ENCODE measurements around the gene ADGRG2.

The ADGRG2 gene

DNA sequence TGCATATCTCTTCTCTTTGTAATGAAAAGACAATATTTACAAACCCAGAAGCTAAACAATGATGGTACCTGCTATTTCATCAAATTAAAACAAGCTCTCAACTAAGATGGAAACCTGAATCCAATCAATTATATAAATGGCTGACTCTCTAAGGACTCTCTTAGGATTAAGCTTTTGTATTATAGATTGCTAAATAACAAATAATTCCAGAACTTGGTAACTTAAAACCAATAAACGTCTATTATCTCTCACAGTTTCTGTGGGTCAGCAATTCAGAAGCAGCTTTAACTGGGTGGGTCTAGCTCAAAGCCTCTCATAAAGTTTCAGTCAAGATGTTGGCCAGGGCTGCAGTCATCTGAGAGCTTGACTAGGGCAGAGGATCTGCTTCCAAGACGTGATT is 150.8 kb downstream of the ADGRG2 start:
- no peak for TF ChIP-seq GATA1 (IDR thresholded peaks at IDR 0.05; ENCODE audit: low read depth, low read length)
- no peak for TF ChIP-seq POLR2A (IDR thresholded peaks at IDR 0.05; ENCODE audit: low read length)
- no peak for DNase-seq

DNA sequence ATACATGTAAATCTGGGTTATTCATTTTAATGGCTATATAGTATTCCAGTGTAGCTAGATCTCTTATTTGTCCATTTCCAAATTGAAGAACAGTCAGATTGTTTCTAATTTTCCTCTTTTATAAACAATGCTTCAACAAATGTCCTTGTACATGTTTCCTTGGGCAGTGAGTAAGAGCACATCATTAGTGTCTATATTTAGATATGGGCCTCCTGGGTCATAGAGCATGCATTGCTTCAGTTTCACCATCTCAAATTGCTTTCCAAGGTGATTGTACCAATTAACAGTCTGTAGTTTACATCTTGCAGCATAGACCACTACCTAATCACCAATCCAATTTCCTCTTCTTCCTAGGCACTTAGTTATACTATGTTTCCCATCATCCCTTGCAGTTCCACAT is 151.8 kb downstream of the ADGRG2 start:
- TF ChIP-seq GATA1 (IDR thresholded peaks at IDR 0.05; ENCODE audit: low read depth, low read length) (no peak), POLR2A (IDR thresholded peaks at IDR 0.05; ENCODE audit: low read length) (no peak)
- no peak for DNase-seq

DNA sequence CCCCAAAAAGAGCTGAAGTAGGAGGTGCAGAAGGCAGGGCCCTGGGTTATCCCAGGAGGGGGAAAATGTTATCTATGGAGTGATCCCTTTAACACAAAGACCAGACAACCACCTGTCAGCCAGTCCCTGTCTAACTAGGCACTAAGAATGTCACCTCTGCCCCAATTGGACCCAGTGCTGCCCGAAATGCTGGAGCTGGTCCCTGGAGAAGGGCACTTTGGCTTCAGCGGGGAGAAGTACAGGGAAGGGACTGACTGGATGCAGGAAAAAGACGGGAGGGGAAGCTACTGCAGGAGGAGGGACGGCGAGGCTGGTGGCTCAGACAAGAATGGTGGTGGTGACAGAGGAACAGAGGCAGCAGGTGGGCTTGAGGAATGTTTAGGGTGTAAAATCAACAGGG is 155.6 kb downstream of the ADGRG2 start:
- TF ChIP-seq GATA1 (IDR thresholded peaks at IDR 0.05; ENCODE audit: low read depth, low read length) (no peak), POLR2A (IDR thresholded peaks at IDR 0.05; ENCODE audit: low read length) (no peak)

DNA sequence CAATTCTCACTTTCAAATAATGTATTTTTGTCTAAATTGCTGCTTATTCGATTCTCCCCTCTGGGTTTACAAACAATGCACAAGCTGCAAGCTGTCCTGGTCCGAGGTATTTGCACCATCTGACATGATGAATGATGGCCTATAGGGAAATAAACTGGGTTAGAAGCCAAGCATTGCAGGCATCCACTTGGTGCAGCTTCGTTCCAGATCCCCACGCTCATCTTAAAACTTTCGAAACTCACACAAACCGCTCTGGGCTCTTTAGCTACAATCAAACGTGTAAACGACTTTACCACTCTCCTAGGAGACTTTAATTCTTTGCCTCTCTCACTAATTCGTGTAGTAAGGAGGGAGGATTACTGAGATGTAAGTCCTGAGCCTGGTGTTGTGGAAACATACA is 157.4 kb downstream of the ADGRG2 start:
- no peak for TF ChIP-seq GATA1 (IDR thresholded peaks at IDR 0.05; ENCODE audit: low read depth, low read length)
- TF ChIP-seq POLR2A (IDR thresholded peaks at IDR 0.05; ENCODE audit: low read length), result no peak
- DNase-seq, result no peak

More for the DNA sequence above, 155.6 kb downstream of the ADGRG2 start:
- DNase-seq, result no peak

DNA sequence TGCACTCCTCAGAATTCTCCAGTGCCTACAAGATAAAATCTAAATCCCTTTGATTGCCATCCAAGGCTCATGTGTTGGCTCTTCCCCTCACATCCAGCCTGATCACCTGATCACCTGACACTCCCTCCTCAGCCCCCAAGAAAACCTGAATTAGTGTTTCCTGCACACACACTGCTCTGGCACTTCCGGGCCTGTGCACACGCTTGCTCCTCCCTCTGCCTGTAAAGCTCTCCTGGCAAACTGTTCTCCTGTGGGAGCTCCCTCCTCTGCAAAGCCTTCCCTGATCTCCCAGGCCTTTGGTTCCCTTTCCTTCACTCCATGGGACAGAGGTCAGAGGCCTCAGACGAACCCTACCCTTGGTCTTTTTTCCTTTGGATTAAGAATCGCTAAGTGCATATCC is 158.2 kb downstream of the ADGRG2 start:
- TF ChIP-seq GATA1 (IDR thresholded peaks at IDR 0.05; ENCODE audit: low read depth, low read length) (no peak), POLR2A (IDR thresholded peaks at IDR 0.05; ENCODE audit: low read length) (no peak)
- DNase-seq, result no peak

DNA sequence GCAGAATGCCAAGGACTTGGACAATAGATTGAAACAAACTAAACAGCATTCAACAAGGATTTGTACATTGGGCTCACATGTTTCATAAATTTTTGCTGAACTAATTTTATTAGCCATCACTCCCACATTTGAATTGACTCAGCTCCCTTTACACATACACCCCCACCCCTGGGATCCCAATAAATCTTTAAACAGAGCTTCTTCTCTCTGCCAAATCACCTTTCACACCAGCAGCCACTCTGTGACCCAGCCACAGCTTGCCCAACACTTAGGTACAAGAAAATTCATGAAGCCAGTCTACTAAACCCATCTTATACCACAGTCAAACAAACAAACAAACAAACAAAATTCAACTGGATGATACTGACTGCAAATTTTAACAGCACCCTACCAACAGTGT is 159.9 kb downstream of the ADGRG2 start:
- no peak for TF ChIP-seq POLR2A (IDR thresholded peaks at IDR 0.05; ENCODE audit: low read length)
- TF ChIP-seq GATA1 (IDR thresholded peaks at IDR 0.05; ENCODE audit: low read depth, low read length), result no peak
- no peak for DNase-seq

DNA sequence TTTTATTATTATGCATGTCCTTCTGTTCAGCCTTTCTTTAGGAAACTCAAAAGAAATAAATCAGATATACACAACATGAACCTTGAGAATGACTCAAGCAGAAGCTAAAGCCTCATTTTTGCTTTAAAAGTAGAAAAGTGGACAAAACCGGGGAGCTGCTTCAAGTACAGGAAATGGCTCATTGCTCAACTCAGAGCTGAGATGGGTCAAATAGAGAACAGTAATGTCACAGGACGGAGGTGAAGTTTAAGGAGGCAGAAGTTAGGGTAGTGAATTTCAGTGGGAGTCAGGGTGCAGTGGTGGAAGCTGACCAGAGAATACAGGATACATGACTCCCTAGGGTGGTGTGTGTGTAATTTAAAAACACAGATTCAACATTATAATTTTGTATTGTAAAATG is 160.6 kb downstream of the ADGRG2 start:
- no peak for TF ChIP-seq POLR2A (IDR thresholded peaks at IDR 0.05; ENCODE audit: low read length)
- TF ChIP-seq GATA1 (IDR thresholded peaks at IDR 0.05; ENCODE audit: low read depth, low read length), result no peak

DNA sequence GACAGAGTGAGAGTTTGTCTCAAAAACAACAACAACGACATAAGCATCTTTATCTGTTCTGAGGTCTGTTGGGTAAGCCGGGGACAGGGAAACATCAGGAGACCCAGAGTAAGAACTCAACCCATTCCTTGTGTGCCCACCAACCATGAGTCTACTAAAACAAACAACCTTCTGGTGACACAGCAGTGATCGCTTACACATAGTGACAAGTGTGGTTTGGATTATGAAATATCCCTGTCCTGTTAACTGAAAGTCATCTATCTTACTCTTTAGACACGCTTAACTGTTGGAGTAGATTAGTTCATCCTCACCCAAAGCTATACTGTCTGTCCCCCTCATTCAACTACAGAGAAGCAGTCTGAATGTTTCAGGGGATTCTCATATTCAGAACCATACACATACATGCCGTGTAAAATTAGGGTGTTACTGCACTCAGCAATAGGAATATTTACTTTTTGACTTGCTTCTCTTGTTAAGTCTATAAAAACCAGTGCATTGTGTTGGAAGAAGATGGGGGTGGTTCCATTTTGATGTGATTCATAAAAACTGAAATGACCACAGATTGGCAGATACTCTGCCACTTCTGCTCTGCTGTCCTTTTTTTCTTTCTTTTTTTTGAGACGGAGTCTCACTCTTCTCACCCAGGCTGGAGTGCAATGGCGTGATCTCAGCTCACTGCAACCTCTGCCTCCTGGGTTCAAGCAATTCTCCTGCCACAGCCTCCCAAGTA is 165.8 kb downstream of the ADGRG2 start:
- peak in 1 of 2 experiments; percentile 15 for DNase-seq
- no peak for TF ChIP-seq GATA1 (IDR thresholded peaks at IDR 0.05; ENCODE audit: low read depth, low read length)
- TF ChIP-seq POLR2A (IDR thresholded peaks at IDR 0.05; ENCODE audit: low read length), result no peak

More for the DNA sequence above, 160.6 kb downstream of the ADGRG2 start:
- no peak for DNase-seq

DNA sequence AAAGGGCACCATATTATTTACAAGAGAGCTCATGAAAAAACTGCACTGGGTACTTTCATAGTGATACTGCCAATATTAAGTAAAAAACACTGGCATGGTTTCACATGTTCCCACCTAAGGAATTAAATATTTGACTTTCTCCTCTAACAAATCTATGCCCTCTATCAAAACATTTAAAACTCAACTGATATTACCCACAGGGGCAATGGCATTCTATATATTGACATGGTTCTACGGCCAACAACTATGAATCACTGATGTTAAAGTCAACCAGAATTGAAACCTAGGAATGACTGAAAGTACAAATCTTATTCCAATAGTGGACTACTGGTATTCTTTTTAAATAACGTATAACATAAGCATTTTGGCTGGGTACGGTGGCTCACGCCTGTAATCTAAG is 166.6 kb downstream of the ADGRG2 start:
- no peak for DNase-seq
- TF ChIP-seq POLR2A (IDR thresholded peaks at IDR 0.05; ENCODE audit: low read length) (no peak), GATA1 (IDR thresholded peaks at IDR 0.05; ENCODE audit: low read depth, low read length) (no peak)

DNA sequence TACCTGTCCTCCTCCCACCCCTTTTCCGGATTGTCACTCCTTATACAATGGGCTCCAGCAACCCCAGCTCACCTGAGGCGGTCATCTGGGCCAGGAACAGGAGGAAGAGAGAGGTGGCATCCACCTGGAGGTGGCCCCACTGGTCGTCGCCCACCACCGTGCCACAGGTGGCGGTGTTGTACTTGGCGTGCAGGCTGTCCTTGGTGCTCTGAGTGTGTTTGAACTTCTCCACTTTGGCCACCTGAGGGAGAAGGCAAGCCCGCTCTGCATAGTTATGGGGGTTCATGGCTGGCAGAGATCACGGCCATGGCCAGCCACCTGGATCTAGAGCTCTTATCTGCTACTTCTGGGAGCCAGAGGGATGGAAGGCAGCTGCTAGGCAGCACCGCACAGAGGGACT is 171.2 kb downstream of the ADGRG2 start:
- DNase-seq, result peak in 1 of 2 experiments; percentile 2
- TF ChIP-seq POLR2A (IDR thresholded peaks at IDR 0.05; ENCODE audit: low read length), result no peak
- TF ChIP-seq GATA1 (IDR thresholded peaks at IDR 0.05; ENCODE audit: low read depth, low read length), result no peak

DNA sequence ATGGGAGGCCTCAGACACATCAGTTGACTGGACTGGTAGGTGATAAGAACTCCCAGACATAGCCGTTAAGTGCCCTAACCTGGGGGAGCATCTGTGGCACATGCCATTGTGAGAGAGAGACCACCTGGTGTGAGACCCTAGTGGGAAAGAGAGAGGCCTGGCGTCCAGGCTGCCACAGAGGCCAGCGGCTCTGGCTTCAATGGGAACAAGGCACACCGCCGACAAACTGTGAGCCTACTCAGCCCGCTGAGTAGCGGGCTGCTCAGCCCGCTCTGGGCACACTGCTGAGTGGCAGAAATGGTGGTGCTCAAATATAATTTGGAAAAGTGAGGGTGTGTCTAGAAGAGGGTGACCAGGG is 172.3 kb downstream of the ADGRG2 start:
- DNase-seq, result no peak
- TF ChIP-seq POLR2A (IDR thresholded peaks at IDR 0.05; ENCODE audit: low read length) (no peak), GATA1 (IDR thresholded peaks at IDR 0.05; ENCODE audit: low read depth, low read length) (no peak)

DNA sequence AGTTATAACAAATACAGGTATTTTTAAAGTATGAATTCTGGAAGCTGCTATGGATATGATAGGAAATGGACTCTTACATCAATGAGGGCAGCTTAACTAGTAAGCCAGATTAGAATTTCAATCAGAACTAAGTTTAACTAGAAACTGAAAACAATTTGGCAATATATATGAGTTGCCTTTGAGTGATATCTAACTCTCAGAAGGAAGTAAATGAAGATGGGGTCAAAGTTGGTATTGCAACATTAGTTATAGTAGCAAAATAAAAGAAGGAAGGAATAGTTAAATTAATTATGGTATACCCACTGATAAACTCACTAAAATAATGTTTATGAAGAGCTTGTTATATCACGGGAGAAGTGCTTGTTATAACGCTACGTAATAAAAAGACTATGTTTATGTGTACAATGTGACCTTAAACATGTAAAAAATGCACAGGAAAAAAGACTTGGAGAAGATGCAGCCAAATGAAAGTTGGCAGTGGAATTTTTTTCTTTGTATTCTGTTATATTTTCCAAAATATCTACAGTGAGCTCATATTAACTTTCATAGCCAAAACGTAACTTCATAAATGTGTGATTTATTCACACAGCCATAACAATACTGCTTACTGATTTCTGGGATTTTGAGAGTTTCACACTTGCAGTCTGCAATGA is 172.9 kb downstream of the ADGRG2 start:
- no peak for DNase-seq
- TF ChIP-seq GATA1 (IDR thresholded peaks at IDR 0.05; ENCODE audit: low read depth, low read length) (no peak), POLR2A (IDR thresholded peaks at IDR 0.05; ENCODE audit: low read length) (no peak)

DNA sequence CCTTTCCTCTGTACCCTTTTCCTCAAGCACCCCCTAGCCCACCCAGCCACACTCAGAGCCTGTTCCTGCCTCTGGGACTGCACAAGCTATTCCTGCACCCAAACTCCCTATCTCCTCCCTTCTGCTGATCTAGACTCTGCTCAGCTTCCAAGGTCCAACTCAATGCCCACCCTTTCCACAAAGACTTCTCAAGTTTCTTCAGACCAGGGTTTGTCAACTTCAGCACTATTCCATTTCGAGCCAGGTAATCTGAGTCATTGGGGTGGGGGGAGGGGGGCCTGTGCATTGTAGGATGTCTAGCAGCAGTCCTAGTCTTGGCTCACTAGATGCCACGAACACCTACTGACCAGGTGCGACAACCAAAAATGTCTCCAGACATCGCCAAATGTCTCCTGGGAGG is 175.7 kb downstream of the ADGRG2 start:
- no peak for DNase-seq
- TF ChIP-seq GATA1 (IDR thresholded peaks at IDR 0.05; ENCODE audit: low read depth, low read length), result no peak
- TF ChIP-seq POLR2A (IDR thresholded peaks at IDR 0.05; ENCODE audit: low read length), result no peak

DNA sequence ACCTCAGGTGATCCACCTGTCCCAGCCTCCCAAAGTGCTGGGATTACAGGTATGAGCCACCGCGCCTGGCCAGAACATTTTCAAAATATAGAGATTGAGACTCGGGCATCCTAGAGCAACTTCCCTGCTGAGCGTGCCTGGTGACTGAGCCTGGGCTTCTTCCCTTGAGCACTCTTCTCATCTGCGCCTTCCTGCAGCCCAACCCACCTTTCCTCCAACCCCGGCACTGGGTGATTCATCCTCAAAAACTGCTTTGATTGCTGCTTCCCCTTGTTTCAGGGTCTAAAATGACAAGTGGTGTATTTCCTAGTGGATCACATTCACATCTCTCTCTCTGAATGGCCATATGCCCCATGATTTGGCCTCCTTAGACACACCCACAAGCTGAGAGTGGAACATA is 176.1 kb downstream of the ADGRG2 start:
- no peak for DNase-seq
- TF ChIP-seq POLR2A (IDR thresholded peaks at IDR 0.05; ENCODE audit: low read length), result no peak
- TF ChIP-seq GATA1 (IDR thresholded peaks at IDR 0.05; ENCODE audit: low read depth, low read length), result no peak

DNA sequence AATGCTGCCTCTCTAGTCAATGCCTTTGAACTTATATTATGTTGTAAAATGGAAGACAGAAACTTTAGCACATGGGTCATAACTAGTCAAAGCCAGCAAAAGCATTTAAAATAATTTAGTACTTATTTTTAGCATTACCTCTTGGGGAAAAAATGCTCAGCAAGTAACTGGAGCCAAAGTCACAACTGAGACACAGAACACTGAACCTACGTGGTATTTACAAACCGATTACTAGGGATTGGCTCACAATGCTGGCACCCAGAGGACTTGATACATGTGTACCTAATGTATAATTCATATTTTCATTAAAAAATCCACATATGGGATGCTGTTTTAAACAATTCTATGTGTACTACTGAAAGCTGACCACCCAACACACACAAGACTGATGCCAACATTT is 176.8 kb downstream of the ADGRG2 start:
- TF ChIP-seq POLR2A (IDR thresholded peaks at IDR 0.05; ENCODE audit: low read length) (no peak), GATA1 (IDR thresholded peaks at IDR 0.05; ENCODE audit: low read depth, low read length) (no peak)
- DNase-seq, result no peak
